ENCODE measurements around the gene KLHL6.
"Not testable (repeated sequence)": the region's sequence is repeated elsewhere in the genome, so short reads cannot be mapped to it uniquely, and the experiment has no call there.

The KLHL6 gene

GRCh38 chr3:183443395-183444385 is 111.8 kb downstream of the KLHL6 start:
- DNase-seq: no peak

DNA sequence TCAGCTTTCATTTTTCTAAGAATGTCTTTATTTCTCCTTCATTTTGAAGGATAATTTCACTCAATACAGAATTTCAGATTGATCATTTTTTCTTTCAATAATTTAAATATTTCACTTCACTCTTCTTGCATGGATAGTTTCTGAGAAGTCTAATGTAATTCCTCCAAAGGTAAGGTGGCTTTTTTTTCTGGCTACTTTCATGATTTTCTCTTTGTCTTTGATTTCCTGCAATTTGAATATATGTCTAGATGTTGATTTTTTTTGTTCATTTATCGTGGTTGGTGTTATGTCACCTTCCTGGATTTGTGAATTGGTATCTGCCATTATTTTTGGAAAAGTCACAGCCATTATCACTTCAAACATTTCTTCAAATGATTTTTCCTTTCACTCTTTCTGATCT is 112.5 kb downstream of the KLHL6 start:
- DNase-seq: no peak

DNA sequence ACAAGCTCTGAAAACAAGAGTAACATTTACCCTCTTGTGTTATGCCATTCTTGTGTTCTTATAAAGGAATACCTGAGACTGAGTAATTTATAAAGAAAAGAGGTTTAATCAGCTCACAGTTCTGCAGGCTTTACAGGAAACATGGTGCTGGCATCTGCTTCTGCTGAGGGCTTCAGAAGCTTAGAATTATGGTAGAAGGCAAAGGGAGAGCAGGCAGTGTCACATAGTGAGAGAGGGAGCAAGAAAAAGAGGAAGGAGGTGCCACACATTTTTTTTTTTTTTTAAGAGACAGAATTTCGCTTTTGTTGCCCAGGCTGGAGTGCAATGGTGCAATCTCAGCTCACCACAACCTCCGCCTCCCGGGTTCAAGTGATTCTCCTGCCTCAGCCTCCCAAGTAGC is 115.0 kb downstream of the KLHL6 start:
- not testable (repeated sequence) for DNase-seq

- DNase-seq: no peak
These were observed 116.0 kb downstream of the KLHL6 start for GRCh38 chr3:183439515-183439914.

DNA sequence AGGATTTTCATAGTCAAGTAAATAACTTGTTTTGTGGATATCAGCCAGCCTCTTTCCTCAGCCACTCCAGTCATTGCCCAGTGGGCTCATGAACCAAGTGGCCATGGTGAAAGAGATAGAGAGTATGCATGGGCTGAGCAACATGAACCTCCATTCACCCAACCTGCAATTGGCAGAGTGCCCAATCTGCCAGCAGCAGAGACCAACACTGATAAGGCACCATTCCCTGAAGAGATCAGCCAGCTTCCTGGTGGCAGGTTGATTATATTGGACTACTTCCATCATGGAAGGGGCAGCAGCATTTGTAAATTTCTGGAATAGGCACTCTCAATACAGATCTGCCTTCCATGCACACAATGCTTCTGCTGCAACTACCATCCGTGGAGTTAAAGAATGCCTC is 116.8 kb downstream of the KLHL6 start:
- no peak for DNase-seq

DNA sequence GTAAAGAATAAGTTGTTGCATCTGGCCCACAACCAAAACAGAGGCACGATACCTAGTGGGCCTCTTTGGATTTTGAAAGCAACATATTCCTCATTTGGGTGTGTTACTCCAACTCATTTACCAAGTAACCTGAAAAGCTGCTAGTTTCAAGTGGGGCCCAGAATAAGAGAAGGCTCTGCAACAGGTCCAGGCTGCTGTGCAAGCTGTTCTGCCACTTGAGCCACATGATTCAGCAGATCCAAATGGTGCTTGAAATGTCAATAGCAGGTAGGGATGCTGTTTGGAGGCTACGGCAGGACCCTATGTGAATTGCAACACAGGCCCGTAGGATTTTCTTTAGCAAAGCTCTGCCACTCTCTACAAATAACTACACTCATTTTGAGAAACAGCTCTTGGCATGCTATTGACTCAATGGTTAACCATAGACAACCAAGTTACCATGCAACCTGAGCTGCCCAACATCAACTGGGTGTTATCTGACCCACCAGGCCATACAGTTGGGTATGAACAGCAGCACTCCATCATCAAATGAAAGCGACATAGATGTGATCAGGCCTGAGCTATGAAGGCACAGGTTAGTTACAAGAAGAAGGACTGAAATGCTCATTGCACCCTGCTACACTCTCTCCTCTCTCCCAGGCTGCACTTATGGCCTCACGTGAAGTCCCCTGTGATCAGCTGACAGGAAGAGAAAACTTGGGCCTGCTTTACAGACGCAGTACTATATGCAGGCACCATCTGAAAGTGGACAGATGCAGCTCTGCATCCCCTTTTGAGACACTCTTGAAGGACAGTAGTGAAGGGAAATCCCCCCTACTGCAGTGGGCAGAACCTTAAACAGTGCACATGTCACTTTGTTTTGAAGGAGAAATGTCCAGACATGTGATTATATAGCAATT is 117.6 kb downstream of the KLHL6 start:
- no peak for DNase-seq

Data from activated CD4-positive, alpha-beta T cell treated with anti-CD3 and anti-CD28 coated beads for 48 hours (primary cell).